Transverse colon (tissue), 3 donors: ENCODE results near the gene TRNP1.

ENCODE experiments used
- POLR2A ChIP-seq: fragments of 450-650 bp; IDR thresholded peaks from one replicate; pipeline ENCODE4 v1.6.1; 2016; ENCODE audit warnings: antibody characterized with exemption, mild to moderate bottlenecking, moderate library complexity
- TF ChIP-seq, protein P1 (sequence below), 5 experiments: fragments of 200-600 bp in 3 of 5; fragments of 450-650 bp in 2 of 5; sonication (generic) in 3 of 5; IDR thresholded peaks; 1 replicate in 2 of 5; 2 replicates in 3 of 5; pipeline ENCODE4 v1.5.1; 2016 to 2017; ENCODE audit warnings: antibody characterized with exemption in 5 of 5, inconsistent platforms in 3 of 5, mild to moderate bottlenecking in 2 of 5, moderate library complexity in 1 of 5

DNA sequence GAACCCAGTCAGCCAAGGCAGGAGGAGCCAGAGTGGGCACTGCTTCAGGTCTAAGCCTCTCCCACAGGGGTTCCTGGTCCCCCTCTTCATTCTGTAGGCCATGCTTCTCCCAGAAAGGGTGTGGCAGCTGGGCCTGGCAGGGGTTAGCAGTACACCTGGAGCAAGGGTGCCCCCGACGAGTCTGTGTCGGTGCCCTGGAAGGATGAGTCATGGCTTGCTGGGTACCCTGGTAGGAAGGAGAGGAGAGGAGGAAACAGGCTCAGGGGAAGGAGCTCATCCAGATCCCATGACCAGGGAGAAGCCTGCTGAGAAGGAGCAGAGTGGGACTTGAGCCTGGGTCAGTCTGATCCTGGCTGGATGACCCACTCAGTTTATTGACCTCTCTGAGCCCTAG is 43.6 kb upstream of the TRNP1 start:
- TF ChIP-seq, protein P1, sequence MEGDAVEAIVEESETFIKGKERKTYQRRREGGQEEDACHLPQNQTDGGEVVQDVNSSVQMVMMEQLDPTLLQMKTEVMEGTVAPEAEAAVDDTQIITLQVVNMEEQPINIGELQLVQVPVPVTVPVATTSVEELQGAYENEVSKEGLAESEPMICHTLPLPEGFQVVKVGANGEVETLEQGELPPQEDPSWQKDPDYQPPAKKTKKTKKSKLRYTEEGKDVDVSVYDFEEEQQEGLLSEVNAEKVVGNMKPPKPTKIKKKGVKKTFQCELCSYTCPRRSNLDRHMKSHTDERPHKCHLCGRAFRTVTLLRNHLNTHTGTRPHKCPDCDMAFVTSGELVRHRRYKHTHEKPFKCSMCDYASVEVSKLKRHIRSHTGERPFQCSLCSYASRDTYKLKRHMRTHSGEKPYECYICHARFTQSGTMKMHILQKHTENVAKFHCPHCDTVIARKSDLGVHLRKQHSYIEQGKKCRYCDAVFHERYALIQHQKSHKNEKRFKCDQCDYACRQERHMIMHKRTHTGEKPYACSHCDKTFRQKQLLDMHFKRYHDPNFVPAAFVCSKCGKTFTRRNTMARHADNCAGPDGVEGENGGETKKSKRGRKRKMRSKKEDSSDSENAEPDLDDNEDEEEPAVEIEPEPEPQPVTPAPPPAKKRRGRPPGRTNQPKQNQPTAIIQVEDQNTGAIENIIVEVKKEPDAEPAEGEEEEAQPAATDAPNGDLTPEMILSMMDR (IDR thresholded peaks at IDR 0.05), result no peak
- TF ChIP-seq POLR2A, result no peak
